Measurements from ENCODE around the gene TMEM145.
"Not testable (repeated sequence)": the region's sequence is repeated elsewhere in the genome, so short reads cannot be mapped to it uniquely, and the experiment has no call there.

TMEM145 gene

GRCh38 chr19:42328854-42329253 is 15.7 kb downstream of the TMEM145 start:
- no peaks in the 10 kb centered on the region for H3K9me3 Mint-ChIP-seq
- H3K27me3 Mint-ChIP-seq: peaks cover 9% of the 10 kb centered on the region
- ATAC-seq (replicated peaks; ENCODE audit: extremely low read depth, poor library complexity, severe bottlenecking) (no peak), DNase-seq (ENCODE audit: low spot score in 2 of 2) (no peak)
- peaks cover 29% of the 10 kb centered on the region for H3K4me1 Mint-ChIP-seq
- no peak overlapping the region for H3K4me3 Mint-ChIP-seq
- peaks cover 7% of the 10 kb centered on the region for H3K36me3 Mint-ChIP-seq (ENCODE audit: insufficient read depth)
- no peak overlapping the region for H3K27ac Mint-ChIP-seq (ENCODE audit: low read depth)

- H3K4me3 Mint-ChIP-seq: no peak overlapping the region
- no peak for DNase-seq (ENCODE audit: low spot score in 2 of 2)
- H3K27me3 Mint-ChIP-seq: peaks cover 1% of the 10 kb centered on the region
- no peak for ATAC-seq (replicated peaks; ENCODE audit: extremely low read depth, poor library complexity, severe bottlenecking)
- peaks cover 3% of the 10 kb centered on the region for H3K36me3 Mint-ChIP-seq (ENCODE audit: insufficient read depth)
- no peaks in the 10 kb centered on the region for H3K9me3 Mint-ChIP-seq
- no peak overlapping the region for H3K27ac Mint-ChIP-seq (ENCODE audit: low read depth)
- H3K4me1 Mint-ChIP-seq: peaks cover 22% of the 10 kb centered on the region
Measured at GRCh38 chr19:42330241-42330711, 17.2 kb downstream of the TMEM145 start.

- ATAC-seq (replicated peaks; ENCODE audit: extremely low read depth, poor library complexity, severe bottlenecking); DNase-seq (ENCODE audit: low spot score in 2 of 2); H3K27ac Mint-ChIP-seq (ENCODE audit: low read depth); H3K9me3 Mint-ChIP-seq; H3K27me3 Mint-ChIP-seq; H3K4me3 Mint-ChIP-seq; H3K36me3 Mint-ChIP-seq (ENCODE audit: insufficient read depth): not testable (repeated sequence)
- peaks cover 22% of the 10 kb centered on the region for H3K4me1 Mint-ChIP-seq
Measured at GRCh38 chr19:42331333-42331732, 18.2 kb downstream of the TMEM145 start.

GRCh38 chr19:42332059-42332458 is 18.9 kb downstream of the TMEM145 start:
- Mint-ChIP-seq H3K36me3 (ENCODE audit: insufficient read depth) (no peaks in the 10 kb centered on the region), H3K4me3 (no peak overlapping the region), H3K9me3 (no peaks in the 10 kb centered on the region), H3K4me1 (peaks cover 20% of the 10 kb centered on the region), H3K27ac (ENCODE audit: low read depth) (no peak overlapping the region), H3K27me3 (no peaks in the 10 kb centered on the region)
- ATAC-seq (replicated peaks; ENCODE audit: extremely low read depth, poor library complexity, severe bottlenecking) (no peak), DNase-seq (ENCODE audit: low spot score in 2 of 2) (no peak)

GRCh38 chr19:42333018-42333417 is 19.9 kb downstream of the TMEM145 start:
- Mint-ChIP-seq H3K27ac (ENCODE audit: low read depth) (no peak overlapping the region), H3K4me1 (peaks cover 13% of the 10 kb centered on the region), H3K36me3 (ENCODE audit: insufficient read depth) (no peaks in the 10 kb centered on the region), H3K9me3 (no peaks in the 10 kb centered on the region), H3K4me3 (no peak overlapping the region), H3K27me3 (no peaks in the 10 kb centered on the region)
- ATAC-seq (replicated peaks; ENCODE audit: extremely low read depth, poor library complexity, severe bottlenecking): no peak
- no peak for DNase-seq (ENCODE audit: low spot score in 2 of 2)

- DNase-seq (ENCODE audit: low spot score in 2 of 2) (no peak), ATAC-seq (replicated peaks; ENCODE audit: extremely low read depth, poor library complexity, severe bottlenecking) (no peak)
- Mint-ChIP-seq H3K27me3 (no peaks in the 10 kb centered on the region), H3K4me3 (no peak overlapping the region), H3K36me3 (ENCODE audit: insufficient read depth) (no peaks in the 10 kb centered on the region), H3K4me1 (peaks cover 9% of the 10 kb centered on the region), H3K27ac (ENCODE audit: low read depth) (no peak overlapping the region), H3K9me3 (no peaks in the 10 kb centered on the region)
Measured at GRCh38 chr19:42333975-42334696, 21.0 kb downstream of the TMEM145 start.

- DNase-seq (ENCODE audit: low spot score in 2 of 2): no peak
- Mint-ChIP-seq H3K9me3 (no peaks in the 10 kb centered on the region), H3K4me1 (peaks cover 6% of the 10 kb centered on the region), H3K27ac (ENCODE audit: low read depth) (no peak overlapping the region), H3K27me3 (no peaks in the 10 kb centered on the region), H3K36me3 (ENCODE audit: insufficient read depth) (no peaks in the 10 kb centered on the region), H3K4me3 (no peak overlapping the region)
- no peak for ATAC-seq (replicated peaks; ENCODE audit: extremely low read depth, poor library complexity, severe bottlenecking)
Measured at GRCh38 chr19:42334697-42335373, 21.7 kb downstream of the TMEM145 start.

GRCh38 chr19:42335374-42335936 is 22.3 kb downstream of the TMEM145 start:
- no peak for ATAC-seq (replicated peaks; ENCODE audit: extremely low read depth, poor library complexity, severe bottlenecking)
- no peaks in the 10 kb centered on the region for H3K27me3 Mint-ChIP-seq
- peaks cover 4% of the 10 kb centered on the region for H3K4me1 Mint-ChIP-seq
- H3K27ac Mint-ChIP-seq (ENCODE audit: low read depth): no peak overlapping the region
- H3K9me3 Mint-ChIP-seq: no peaks in the 10 kb centered on the region
- no peak for DNase-seq (ENCODE audit: low spot score in 2 of 2)
- no peaks in the 10 kb centered on the region for H3K36me3 Mint-ChIP-seq (ENCODE audit: insufficient read depth)
- no peak overlapping the region for H3K4me3 Mint-ChIP-seq

- Mint-ChIP-seq H3K36me3 (ENCODE audit: insufficient read depth) (no peaks in the 10 kb centered on the region), H3K27me3 (no peaks in the 10 kb centered on the region), H3K4me1 (no peaks in the 10 kb centered on the region), H3K27ac (ENCODE audit: low read depth) (no peak overlapping the region), H3K4me3 (no peak overlapping the region), H3K9me3 (no peaks in the 10 kb centered on the region)
- ATAC-seq (replicated peaks; ENCODE audit: extremely low read depth, poor library complexity, severe bottlenecking): no peak
- DNase-seq (ENCODE audit: low spot score in 2 of 2): no peak
Measured at GRCh38 chr19:42335971-42336370, 22.9 kb downstream of the TMEM145 start.

- not testable (repeated sequence) for H3K4me3 Mint-ChIP-seq; H3K9me3 Mint-ChIP-seq; DNase-seq (ENCODE audit: low spot score in 2 of 2); ATAC-seq (replicated peaks; ENCODE audit: extremely low read depth, poor library complexity, severe bottlenecking); H3K27me3 Mint-ChIP-seq; H3K36me3 Mint-ChIP-seq (ENCODE audit: insufficient read depth); H3K4me1 Mint-ChIP-seq; H3K27ac Mint-ChIP-seq (ENCODE audit: low read depth)
Measured at GRCh38 chr19:42339126-42339860, 26.2 kb downstream of the TMEM145 start.

- H3K4me3 Mint-ChIP-seq; ATAC-seq (replicated peaks; ENCODE audit: extremely low read depth, poor library complexity, severe bottlenecking); H3K36me3 Mint-ChIP-seq (ENCODE audit: insufficient read depth); H3K27me3 Mint-ChIP-seq; H3K9me3 Mint-ChIP-seq; H3K27ac Mint-ChIP-seq (ENCODE audit: low read depth); H3K4me1 Mint-ChIP-seq; DNase-seq (ENCODE audit: low spot score in 2 of 2): not testable (repeated sequence)
Measured at GRCh38 chr19:42339922-42340321, 26.8 kb downstream of the TMEM145 start.

GRCh38 chr19:42343344-42344110 is 30.4 kb downstream of the TMEM145 start:
- no peaks in the 10 kb centered on the region for H3K4me1 Mint-ChIP-seq
- DNase-seq (ENCODE audit: low spot score in 2 of 2) (no peak), ATAC-seq (replicated peaks; ENCODE audit: extremely low read depth, poor library complexity, severe bottlenecking) (no peak)
- H3K36me3 Mint-ChIP-seq (ENCODE audit: insufficient read depth): peaks cover 4% of the 10 kb centered on the region
- no peaks in the 10 kb centered on the region for H3K9me3 Mint-ChIP-seq
- H3K27me3 Mint-ChIP-seq: no peaks in the 10 kb centered on the region
- H3K4me3 Mint-ChIP-seq: no peak overlapping the region
- no peak overlapping the region for H3K27ac Mint-ChIP-seq (ENCODE audit: low read depth)
